ENCODE measurements around the gene ST8SIA1. TPM values are rescaled to one million over a fixed set of nuclear protein-coding genes. Genes with fewer than 3 reads are reported as not detected.

ST8SIA1 gene
- total and polyA plus RNA-seq, 2 of the 4 experiments (the other 2 are of a cell fraction), result not detected

DNA sequence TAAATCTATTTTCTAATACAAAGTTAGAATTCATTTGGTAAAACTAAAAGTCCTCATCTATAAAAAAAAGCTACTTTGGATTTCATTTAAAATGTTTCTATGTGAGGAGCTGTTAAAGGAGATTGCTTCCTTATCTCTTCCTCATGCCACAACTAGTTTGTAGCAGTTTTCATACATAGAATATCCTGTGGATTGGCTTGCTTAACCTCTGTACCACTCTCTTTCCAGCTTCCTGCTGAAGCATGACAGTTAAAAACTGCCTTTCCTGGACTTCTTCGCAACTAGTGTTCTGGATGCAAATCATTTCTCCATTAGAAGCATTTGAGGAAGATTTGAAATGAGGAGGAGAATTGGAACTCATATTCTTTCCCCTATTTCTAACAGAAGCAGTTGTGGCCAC lies 49.6 kb downstream of the ST8SIA1 start:
- Histone ChIP-seq H3K4ac (ENCODE audit: low read depth, low read length) (no peak overlapping the region), H3K9me1 (ENCODE audit: insufficient read depth, low read length) (0 out of 2 replicates have a peak, but pooled peaks cover 3% of the 10 kb centered on the region), H2BK120ac (ENCODE audit: low read depth, low read length) (no peak overlapping the region), H3K56ac (ENCODE audit: extremely low read depth, insufficient read depth, low read length) (no peak overlapping the region), H3K27me3 (ENCODE audit: control insufficient read depth, insufficient read depth, low read length) (no peaks in the 10 kb centered on the region), H3K4me3 (ENCODE audit: insufficient read depth, low read depth, low read length) (no peak overlapping the region), H4K5ac (ENCODE audit: low read depth, low read length) (no peak overlapping the region), H4K8ac (ENCODE audit: low read depth in 2 of 2, low read length in 2 of 2) (no peak overlapping the region), H3K9ac (ENCODE audit: low read depth, low read length) (no peak overlapping the region), H2AFZ (replicated peaks; ENCODE audit: low read length, poor library complexity) (no peak overlapping the region), H3K18ac (ENCODE audit: low read depth, low read length) (no peak overlapping the region), H3K23ac (ENCODE audit: low read depth, low read length) (no peak overlapping the region), H2AK5ac (ENCODE audit: low read depth, low read length) (no peak overlapping the region), H4K91ac (ENCODE audit: insufficient read depth, low read depth, low read length) (no peak overlapping the region), H3K4me1 (ENCODE audit: control insufficient read depth, insufficient read depth, low read length) (peaks cover 12% of the 10 kb centered on the region), H2BK5ac (ENCODE audit: low read depth, low read length, poor library complexity, severe bottlenecking) (no peak overlapping the region), H4K20me1 (ENCODE audit: insufficient read depth, low read length) (no peaks in the 10 kb centered on the region), H3K36me3 (ENCODE audit: control insufficient read depth, insufficient read depth, low read length) (no peaks in the 10 kb centered on the region), H3K79me1 (ENCODE audit: low read depth in 1 of 2, low read length in 2 of 2) (no peaks in the 10 kb centered on the region), H2BK15ac (ENCODE audit: low read depth, low read length) (no peak overlapping the region), H2BK20ac (ENCODE audit: low read depth, low read length) (no peak overlapping the region), H3K9me3 (ENCODE audit: control insufficient read depth, insufficient read depth, low read length) (no peaks in the 10 kb centered on the region), H2AK9ac (replicated peaks; ENCODE audit: low read depth, low read length, poor library complexity) (no peak overlapping the region), H3K14ac (replicated peaks; ENCODE audit: low read depth, low read length) (no peak overlapping the region), H3K4me2 (ENCODE audit: low read depth, low read length) (no peak overlapping the region), H3K27ac (ENCODE audit: insufficient read depth, low read length) (no peak overlapping the region)
- peak; percentile 11 for DNase-seq
- no CpG with 5 or more reads among the region's 1 CpG for WGBS, 2 experiments (ENCODE audit: extremely low coverage in 2 of 2, insufficient read length in 1 of 2)
- ChIA-PET CTCF (no interaction called here), POLR2A (ENCODE audit: unreplicated experiment) (no interaction called here)
- TF ChIP-seq RFX5 (IDR thresholded peaks at IDR 0.05; ENCODE audit: low read depth, low read length) (no peak), RCOR1 (IDR thresholded peaks at IDR 0.05; ENCODE audit: insufficient replicate concordance, low read length) (no peak), CHD1 (IDR thresholded peaks at IDR 0.05; ENCODE audit: low read depth, low read length) (no peak), MAFK (IDR thresholded peaks at IDR 0.05; ENCODE audit: low read depth, low read length) (no peak), POLR2A (IDR thresholded peaks at IDR 0.05; ENCODE audit: low read depth, low read length) (no peak)
- TF ChIP-seq, protein P1, sequence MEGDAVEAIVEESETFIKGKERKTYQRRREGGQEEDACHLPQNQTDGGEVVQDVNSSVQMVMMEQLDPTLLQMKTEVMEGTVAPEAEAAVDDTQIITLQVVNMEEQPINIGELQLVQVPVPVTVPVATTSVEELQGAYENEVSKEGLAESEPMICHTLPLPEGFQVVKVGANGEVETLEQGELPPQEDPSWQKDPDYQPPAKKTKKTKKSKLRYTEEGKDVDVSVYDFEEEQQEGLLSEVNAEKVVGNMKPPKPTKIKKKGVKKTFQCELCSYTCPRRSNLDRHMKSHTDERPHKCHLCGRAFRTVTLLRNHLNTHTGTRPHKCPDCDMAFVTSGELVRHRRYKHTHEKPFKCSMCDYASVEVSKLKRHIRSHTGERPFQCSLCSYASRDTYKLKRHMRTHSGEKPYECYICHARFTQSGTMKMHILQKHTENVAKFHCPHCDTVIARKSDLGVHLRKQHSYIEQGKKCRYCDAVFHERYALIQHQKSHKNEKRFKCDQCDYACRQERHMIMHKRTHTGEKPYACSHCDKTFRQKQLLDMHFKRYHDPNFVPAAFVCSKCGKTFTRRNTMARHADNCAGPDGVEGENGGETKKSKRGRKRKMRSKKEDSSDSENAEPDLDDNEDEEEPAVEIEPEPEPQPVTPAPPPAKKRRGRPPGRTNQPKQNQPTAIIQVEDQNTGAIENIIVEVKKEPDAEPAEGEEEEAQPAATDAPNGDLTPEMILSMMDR (conservative IDR thresholded peaks at IDR 0.05; ENCODE audit: low read depth, low read length), result no peak
- TF ChIP-seq, protein P2, sequence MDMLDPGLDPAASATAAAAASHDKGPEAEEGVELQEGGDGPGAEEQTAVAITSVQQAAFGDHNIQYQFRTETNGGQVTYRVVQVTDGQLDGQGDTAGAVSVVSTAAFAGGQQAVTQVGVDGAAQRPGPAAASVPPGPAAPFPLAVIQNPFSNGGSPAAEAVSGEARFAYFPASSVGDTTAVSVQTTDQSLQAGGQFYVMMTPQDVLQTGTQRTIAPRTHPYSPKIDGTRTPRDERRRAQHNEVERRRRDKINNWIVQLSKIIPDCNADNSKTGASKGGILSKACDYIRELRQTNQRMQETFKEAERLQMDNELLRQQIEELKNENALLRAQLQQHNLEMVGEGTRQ (IDR thresholded peaks at IDR 0.05; ENCODE audit: low read depth, low read length), result no peak
- in situ Hi-C loops (cut with MboI; ENCODE audit: low sequenced_read_pairs), result no loop called here
- ATAC-seq (ENCODE audit: low read depth), result no peak
- intact Hi-C loops (cut with micrococcal nuclease), result no loop called here
- no TSS peak for BruUV-seq (replicated peaks)
- dilution Hi-C loops (cut with HindIII; ENCODE audit: low sequenced_read_pairs, unreplicated experiment), result no loop called here
